H9 (cell line): Measurements from ENCODE around the gene NR2F1-AS1. TPM values are rescaled to one million over a fixed set of nuclear protein-coding genes. Genes with fewer than 3 reads are reported as not detected.
"Not testable (repeated sequence)": the region's sequence is repeated elsewhere in the genome, so short reads cannot be mapped to it uniquely, and the experiment has no call there.

ENCODE experiments used
- DNase-seq: peaks from one replicate; pipeline ENCODE4 v3.0.0-alpha.2; 2017
- H2AFZ ChIP-seq: one replicate; pipeline ENCODE4 v1.6.1; 2013; ENCODE audit warnings: mild to moderate bottlenecking, low read length, control low read depth, moderate library complexity
- H2AK5ac ChIP-seq: 2 replicates; pipeline ENCODE4 v1.6.1; 2013; ENCODE audit warnings: low read length, control low read depth, mixed read lengths; ENCODE audit not compliant: insufficient read length
- H2BK120ac ChIP-seq: one replicate; pipeline ENCODE4 v1.6.1; 2013; ENCODE audit warnings: low read depth, mild to moderate bottlenecking, low read length, control low read depth, inconsistent platforms; ENCODE audit not compliant: poor library complexity, severe bottlenecking
- H2BK12ac ChIP-seq: 2 replicates; pipeline ENCODE4 v1.6.1; 2013; ENCODE audit warnings: low read length, control low read depth, mixed read lengths, low read depth; ENCODE audit not compliant: insufficient read length
- H2BK15ac ChIP-seq: 2 replicates; pipeline ENCODE4 v1.6.1; 2013; ENCODE audit warnings: low read depth, low read length, control low read depth
- H2BK20ac ChIP-seq: one replicate; pipeline ENCODE4 v1.6.1; 2013; ENCODE audit warnings: low read depth, mild to moderate bottlenecking, low read length, control low read depth, inconsistent platforms; ENCODE audit not compliant: poor library complexity, severe bottlenecking
- H2BK5ac ChIP-seq: 2 replicates; pipeline ENCODE4 v1.6.1; 2013; ENCODE audit warnings: low read length, control low read depth, mixed read lengths; ENCODE audit not compliant: insufficient read length
- H3K14ac ChIP-seq: 2 replicates; pipeline ENCODE4 v1.6.1; 2013; ENCODE audit warnings: low read length, control low read depth; ENCODE audit not compliant: insufficient read depth
- H3K18ac ChIP-seq: 2 replicates; pipeline ENCODE4 v1.6.1; 2013; ENCODE audit warnings: low read depth, mild to moderate bottlenecking, mixed read lengths, low read length, control low read depth; ENCODE audit not compliant: insufficient read length
- H3K23ac ChIP-seq: 2 replicates; pipeline ENCODE4 v1.6.1; 2013; ENCODE audit warnings: low read length, control low read depth, mixed read lengths, low read depth; ENCODE audit not compliant: insufficient read length
- H3K23me2 ChIP-seq: 2 replicates; pipeline ENCODE4 v1.6.1; 2013; ENCODE audit warnings: low read depth, mild to moderate bottlenecking, mixed read lengths, low read length, control low read depth; ENCODE audit not compliant: insufficient read length, poor library complexity, severe bottlenecking
- H3K27ac ChIP-seq: 2 replicates; pipeline ENCODE4 v1.5.1; 2013; ENCODE audit warnings: low read length, control low read depth, mixed read lengths, low read depth; ENCODE audit not compliant: insufficient read length
- H3K27me3 ChIP-seq: 2 replicates; pipeline ENCODE4 v1.6.1; 2013; ENCODE audit warnings: low read length, control low read depth, inconsistent platforms; ENCODE audit not compliant: insufficient read depth
- H3K4ac ChIP-seq: 2 replicates; pipeline ENCODE4 v1.6.1; 2013; ENCODE audit warnings: low read depth, mild to moderate bottlenecking, control low read depth, inconsistent platforms, low read length, moderate library complexity
- H3K4me1 ChIP-seq: 2 replicates; pipeline ENCODE4 v1.6.1; 2013; ENCODE audit warnings: low read length, control low read depth, inconsistent platforms; ENCODE audit not compliant: insufficient read depth
- H3K4me2 ChIP-seq: 2 replicates; pipeline ENCODE4 v1.6.1; 2013; ENCODE audit warnings: low read length, control low read depth, mixed read lengths; ENCODE audit not compliant: insufficient read length, insufficient read depth
- H3K56ac ChIP-seq: 2 replicates; pipeline ENCODE4 v1.6.1; 2013; ENCODE audit warnings: low read depth, mild to moderate bottlenecking, mixed read lengths, low read length, control low read depth; ENCODE audit not compliant: insufficient read length
- H3K79me1 ChIP-seq: 2 replicates; pipeline ENCODE4 v1.6.1; 2013; ENCODE audit warnings: low read depth, mild to moderate bottlenecking, moderate library complexity, low read length, control low read depth, inconsistent platforms; ENCODE audit not compliant: insufficient read depth, poor library complexity, severe bottlenecking
- H3K79me2 ChIP-seq: 2 replicates; pipeline ENCODE4 v1.6.1; 2013; ENCODE audit warnings: low read length, control low read depth, inconsistent platforms; ENCODE audit not compliant: insufficient read depth
- H3K9ac ChIP-seq: 2 replicates; pipeline ENCODE4 v1.6.1; 2013; ENCODE audit warnings: low read length, control low read depth, mixed read lengths; ENCODE audit not compliant: insufficient read length; ENCODE audit errors: extremely low read depth
- H3K9me3 ChIP-seq: one replicate; pipeline ENCODE4 v1.6.1; 2013; ENCODE audit warnings: low read depth, low read length, inconsistent platforms; ENCODE audit not compliant: control insufficient read depth
- H3T11ph ChIP-seq: one replicate; pipeline ENCODE4 v1.6.1; 2013; ENCODE audit warnings: mild to moderate bottlenecking, low read length, control low read depth, inconsistent platforms
- H4K20me1 ChIP-seq: one replicate; pipeline ENCODE4 v1.6.1; 2013; ENCODE audit not compliant: control insufficient read depth, insufficient read length, insufficient read depth
- H4K5ac ChIP-seq: 2 replicates; pipeline ENCODE4 v1.6.1; 2013; ENCODE audit warnings: low read depth, mild to moderate bottlenecking, mixed read lengths, low read length, control low read depth; ENCODE audit not compliant: insufficient read length
- H4K8ac ChIP-seq: replicated peaks from 2 replicates; pipeline ENCODE4 v1.6.1; 2013; ENCODE audit warnings: low read length, control low read depth, mixed read lengths, low read depth; ENCODE audit not compliant: insufficient read length
- H4K91ac ChIP-seq: 2 replicates; pipeline ENCODE4 v1.6.1; 2013; ENCODE audit warnings: low read depth, mild to moderate bottlenecking, moderate library complexity, mixed read lengths, low read length, control low read depth; ENCODE audit not compliant: insufficient read length
- H3K27ac Mint-ChIP-seq, 3 experiments: 2 replicates in 2 of 3; 3 replicates in 1 of 3; pipeline ENCODE4 v1.8.0; 2020 to 2021; ENCODE audit warnings: mixed read lengths in 3 of 3, mild to moderate bottlenecking in 1 of 3, moderate library complexity in 1 of 3
- H3K27me3 Mint-ChIP-seq: 2 replicates; pipeline ENCODE4 v1.8.0; 2021; ENCODE audit warnings: low read depth, mild to moderate bottlenecking, moderate library complexity, mixed read lengths
- H3K36me3 Mint-ChIP-seq, 3 experiments: 2 replicates in 2 of 3; 3 replicates in 1 of 3; pipeline ENCODE4 v1.8.0; 2020 to 2021; ENCODE audit warnings: low read depth in 3 of 3, mixed read lengths in 3 of 3; ENCODE audit not compliant: insufficient read depth in 1 of 3
- H3K4me1 Mint-ChIP-seq, 2 experiments: 2 replicates each; pipeline ENCODE4 v1.8.0; 2020; ENCODE audit warnings: mixed read lengths in 2 of 2
- H3K4me3 Mint-ChIP-seq, 2 experiments: 2 replicates in 1 of 2; 3 replicates in 1 of 2; pipeline ENCODE4 v1.8.0; 2020 to 2021; ENCODE audit warnings: mild to moderate bottlenecking in 2 of 2, mixed read lengths in 2 of 2, moderate library complexity in 1 of 2
- H3K9me3 Mint-ChIP-seq, 2 experiments: 2 replicates in 1 of 2; 3 replicates in 1 of 2; pipeline ENCODE4 v1.8.0; 2020; ENCODE audit warnings: mild to moderate bottlenecking in 2 of 2, mixed read lengths in 2 of 2, moderate library complexity in 1 of 2
- CTCF ChIP-seq: fragments of 200-600 bp; sonication (generic); conservative IDR thresholded peaks from 3 replicates; pipeline ENCODE4 v1.8.0; 2021; ENCODE audit warnings: antibody characterized with exemption, mild to moderate bottlenecking
- WGBS: extraction: QIAGEN DNeasy Blood & Tissue Kit; methylation state at CpG from one replicate; pipeline ENCODE4 v1.1.7; 2013; ENCODE audit warnings: missing lambda C conversion rate, low lambda C conversion rate, mixed read lengths; ENCODE audit not compliant: insufficient read length; ENCODE audit errors: extremely low coverage; 5-methylcytosine and 5-hydroxymethylcytosine counted together
- total RNA-seq: library from RNA; stranded (reverse); gene quantifications from 2 replicates; pipeline ENCODE4 v1.2.1, GENCODE V29; 2021

NR2F1-AS1 gene
- total RNA-seq, 1 experiment from 2014 or later, result 1.9 TPM

- Histone ChIP-seq H4K5ac (no peak overlapping the region), H2BK120ac (no peak overlapping the region), H3K27me3 (no peaks in the 10 kb centered on the region), H3K4me2 (no peak overlapping the region), H3K23me2 (no peaks in the 10 kb centered on the region), H3K9me3 (no peaks in the 10 kb centered on the region), H2AFZ (no peak overlapping the region), H2BK20ac (no peak overlapping the region), H3K79me2 (no peaks in the 10 kb centered on the region), H3K27ac (no peak overlapping the region), H3K79me1 (no peaks in the 10 kb centered on the region), H3K18ac (no peak overlapping the region), H3K4ac (no peak overlapping the region), H3K9ac (no peak overlapping the region), H3K4me1 (no peaks in the 10 kb centered on the region), H3T11ph (no peak overlapping the region), H3K56ac (no peak overlapping the region), H2BK5ac (no peak overlapping the region), H2BK15ac (no peak overlapping the region), H3K14ac (no peak overlapping the region), H2AK5ac (no peak overlapping the region), H3K23ac (no peak overlapping the region), H2BK12ac (no peak overlapping the region), H4K20me1 (no peaks in the 10 kb centered on the region), H4K8ac (no peak overlapping the region), H4K91ac (no peak overlapping the region)
- no CpG with 5 or more reads among the region's 4 CpGs for WGBS
- H3K4me3 Mint-ChIP-seq, result no peak overlapping the region
- no peak overlapping the region for H3K27ac Mint-ChIP-seq
- peaks cover 3 to 13% (median 6%) of the 10 kb centered on the region in 3 experiments; a peak in 3 of 7 replicates for H3K36me3 Mint-ChIP-seq
- peaks cover 14 to 15% of the 10 kb centered on the region in 2 experiments for H3K9me3 Mint-ChIP-seq
- DNase-seq, result no peak
- no peak for TF ChIP-seq CTCF
- no peaks in the 10 kb centered on the region for H3K4me1 Mint-ChIP-seq
- no peaks in the 10 kb centered on the region for H3K27me3 Mint-ChIP-seq
Measured at GRCh38 chr5:93532370-93532769, 48.6 kb downstream of the NR2F1-AS1 start.

GRCh38 chr5:93521815-93522214 is 59.2 kb downstream of the NR2F1-AS1 start:
- not testable (repeated sequence) for H3K4me2 ChIP-seq, H2BK5ac ChIP-seq, H4K91ac ChIP-seq, H3K79me2 ChIP-seq, H3K27me3 Mint-ChIP-seq, H3K18ac ChIP-seq, H2BK15ac ChIP-seq, H3K4me1 Mint-ChIP-seq, H3K27me3 ChIP-seq, H2BK120ac ChIP-seq, H3K23me2 ChIP-seq, H3K79me1 ChIP-seq, H3K9me3 ChIP-seq, H2BK12ac ChIP-seq, H4K5ac ChIP-seq, H3K14ac ChIP-seq, H3K4ac ChIP-seq, H3K4me3 Mint-ChIP-seq, H3K27ac ChIP-seq, H4K20me1 ChIP-seq, H3K56ac ChIP-seq, H4K8ac ChIP-seq, H3K23ac ChIP-seq, H2AK5ac ChIP-seq, H3K9ac ChIP-seq, H2BK20ac ChIP-seq, DNase-seq, H2AFZ ChIP-seq, H3T11ph ChIP-seq, H3K27ac Mint-ChIP-seq, H3K4me1 ChIP-seq
- peaks cover 27 to 36% of the 10 kb centered on the region in 2 experiments for H3K9me3 Mint-ChIP-seq
- peaks cover 16 to 28% (median 24%) of the 10 kb centered on the region in 3 experiments for H3K36me3 Mint-ChIP-seq
- WGBS, result no CpG with 5 or more reads among the region's 3 CpGs
